ENCODE data around the gene HSPA12A. TPM values are rescaled to one million over a fixed set of nuclear protein-coding genes. Genes with fewer than 3 reads are reported as not detected.

The HSPA12A gene
- total and polyA plus RNA-seq, 2 donors: 1.7 to 4.4 TPM

DNA sequence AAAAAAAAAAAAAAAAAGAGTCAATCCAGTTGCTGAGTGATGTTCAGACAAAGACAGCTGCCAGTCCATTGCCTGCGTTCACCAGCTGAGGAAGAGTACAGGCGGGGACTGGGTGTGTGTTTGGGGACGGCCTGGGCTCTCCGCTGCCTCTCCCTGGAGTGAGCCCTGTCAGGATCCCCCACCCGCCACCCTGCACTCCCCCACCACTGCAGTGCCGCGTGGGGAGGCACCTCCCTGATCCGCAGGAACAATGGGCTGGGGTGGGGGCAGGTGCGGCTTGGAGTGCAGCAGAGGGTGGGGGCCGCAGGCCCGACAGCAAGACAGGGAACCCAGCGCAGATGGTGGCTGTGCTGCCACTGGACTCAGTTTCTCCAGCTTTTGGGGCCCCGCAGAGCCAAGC lies 1.4 kb downstream of the HSPA12A start:
- H3K4me3 ChIP-seq (ENCODE audit: low read length in 2 of 2): no peak overlapping the region
- 25% methylated on average over 13 of the region's 13 CpGs for WGBS
- no peaks in the 10 kb centered on the region for H3K36me3 ChIP-seq (ENCODE audit: control insufficient read depth in 2 of 2, insufficient read depth in 2 of 2, low read length in 1 of 2)
- H3K4me1 ChIP-seq (ENCODE audit: control insufficient read depth in 2 of 2, insufficient read depth in 2 of 2, low read length in 2 of 2): no peaks in the 10 kb centered on the region
- peaks cover 69 to 91% of the 10 kb centered on the region in 2 donors for H3K27me3 ChIP-seq (ENCODE audit: control insufficient read depth in 2 of 2, insufficient read depth in 1 of 2, low read length in 1 of 2)
- no peak for DNase-seq (ENCODE audit: low read depth in 6 of 9, low spot score in 9 of 9)
- H3K27ac ChIP-seq (ENCODE audit: low read depth in 1 of 2, low read length in 1 of 2): no peak overlapping the region
- H3K9me3 ChIP-seq (ENCODE audit: control insufficient read depth in 2 of 2, insufficient read depth in 1 of 2, low read length in 1 of 2): no peaks in the 10 kb centered on the region

GRCh38 chr10:116738339-116738738 lies 4.0 kb downstream of the HSPA12A start:
- Histone ChIP-seq H3K4me1 (ENCODE audit: control insufficient read depth in 2 of 2, insufficient read depth in 2 of 2, low read length in 2 of 2) (no peaks in the 10 kb centered on the region), H3K27me3 (ENCODE audit: control insufficient read depth in 2 of 2, insufficient read depth in 1 of 2, low read length in 1 of 2) (peaks cover 67 to 79% of the 10 kb centered on the region in 2 donors), H3K36me3 (ENCODE audit: control insufficient read depth in 2 of 2, insufficient read depth in 2 of 2, low read length in 1 of 2) (no peaks in the 10 kb centered on the region), H3K27ac (ENCODE audit: low read depth in 1 of 2, low read length in 1 of 2) (no peak overlapping the region), H3K9me3 (ENCODE audit: control insufficient read depth in 2 of 2, insufficient read depth in 1 of 2, low read length in 1 of 2) (no peaks in the 10 kb centered on the region), H3K4me3 (ENCODE audit: low read length in 2 of 2) (no peak overlapping the region)
- WGBS: 97% methylated on average over 5 of the region's 5 CpGs
- no peak for DNase-seq (ENCODE audit: low read depth in 6 of 9, low spot score in 9 of 9)

DNA sequence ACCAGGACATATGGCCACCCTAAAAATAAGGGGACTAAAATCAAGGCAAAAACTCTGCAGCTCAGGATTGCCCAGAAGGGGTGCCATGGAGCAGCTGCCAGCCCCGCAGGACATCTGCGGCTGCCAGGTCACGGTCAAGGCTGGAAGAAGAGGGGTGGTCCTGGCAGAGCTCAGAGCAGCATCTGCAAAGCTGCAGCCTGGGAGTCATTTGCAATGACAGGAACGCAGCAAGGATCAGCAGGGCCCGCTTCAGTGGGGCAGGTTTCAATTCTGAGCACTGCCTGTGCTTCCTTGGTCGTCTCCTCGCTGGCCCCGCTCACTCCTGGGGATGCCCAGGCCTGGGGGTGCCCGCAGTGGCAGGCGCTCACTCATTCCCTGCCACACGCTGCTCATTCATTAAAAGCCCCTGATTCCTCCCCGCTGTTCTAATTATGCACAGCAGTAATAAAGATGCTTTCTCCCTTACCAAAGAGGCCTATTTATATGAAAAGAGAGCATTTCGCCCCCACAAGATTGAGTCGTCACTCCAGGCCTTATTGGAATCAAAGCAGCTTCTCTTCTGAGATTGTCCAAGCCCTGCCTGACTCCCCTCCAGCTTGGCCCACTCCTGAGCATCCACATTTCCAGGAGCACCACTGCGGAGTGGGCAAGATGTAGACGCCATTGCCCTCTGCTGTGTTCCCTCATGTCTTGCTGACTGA lies 4.6 kb downstream of the HSPA12A start:
- WGBS: 81% methylated on average over 16 of the region's 16 CpGs
- Histone ChIP-seq H3K4me3 (ENCODE audit: low read length in 2 of 2) (no peak overlapping the region), H3K27me3 (ENCODE audit: control insufficient read depth in 2 of 2, insufficient read depth in 1 of 2, low read length in 1 of 2) (peaks cover 62 to 78% of the 10 kb centered on the region in 2 donors), H3K27ac (ENCODE audit: low read depth in 1 of 2, low read length in 1 of 2) (no peak overlapping the region), H3K4me1 (ENCODE audit: control insufficient read depth in 2 of 2, insufficient read depth in 2 of 2, low read length in 2 of 2) (no peaks in the 10 kb centered on the region), H3K36me3 (ENCODE audit: control insufficient read depth in 2 of 2, insufficient read depth in 2 of 2, low read length in 1 of 2) (no peaks in the 10 kb centered on the region), H3K9me3 (ENCODE audit: control insufficient read depth in 2 of 2, insufficient read depth in 1 of 2, low read length in 1 of 2) (no peaks in the 10 kb centered on the region)
- no peak for DNase-seq (ENCODE audit: low read depth in 6 of 9, low spot score in 9 of 9)

DNA sequence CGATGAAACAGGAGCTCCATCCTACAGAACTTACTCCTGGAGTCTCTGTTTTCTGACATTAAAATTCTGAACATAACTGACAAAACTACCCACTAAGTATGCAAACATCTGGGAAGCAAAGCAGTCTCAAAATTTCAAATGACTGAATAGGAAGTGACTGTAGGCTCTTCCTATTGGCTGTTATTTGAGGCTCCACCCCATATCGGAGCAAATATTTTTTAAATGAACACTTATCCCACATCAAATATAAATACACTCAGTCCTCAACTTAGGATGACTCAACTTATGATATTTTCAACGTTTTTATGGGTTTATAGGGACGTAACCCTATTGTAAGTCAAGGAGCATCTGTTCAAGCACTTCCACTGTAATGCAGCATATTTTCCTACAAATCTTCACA lies 8.8 kb downstream of the HSPA12A start:
- peaks cover 46 to 72% of the 10 kb centered on the region in 2 donors for H3K27me3 ChIP-seq (ENCODE audit: control insufficient read depth in 2 of 2, insufficient read depth in 1 of 2, low read length in 1 of 2)

DNA sequence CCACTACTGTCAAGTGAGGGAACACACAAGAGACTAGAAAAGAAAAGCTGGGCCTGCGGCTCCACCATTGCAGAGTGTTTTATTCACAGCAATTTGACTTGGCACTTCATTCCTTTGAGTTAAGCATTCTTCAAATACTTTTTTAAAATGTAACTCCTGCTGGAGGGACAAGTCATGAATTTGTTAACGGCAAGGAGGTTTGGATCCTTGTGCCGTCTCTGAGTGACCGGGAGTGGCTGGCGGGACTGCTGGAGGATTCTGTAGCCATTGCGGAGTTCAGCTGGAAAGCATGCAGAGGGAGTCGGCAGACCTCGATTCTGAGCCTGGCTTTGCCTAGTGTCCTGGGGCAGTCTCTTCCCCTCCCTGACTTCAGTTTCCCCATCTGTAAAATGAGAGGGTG lies 9.8 kb downstream of the HSPA12A start:
- WGBS: 95% methylated on average over 8 of the region's 8 CpGs
- Histone ChIP-seq H3K27me3 (ENCODE audit: control insufficient read depth in 2 of 2, insufficient read depth in 1 of 2, low read length in 1 of 2) (peaks cover 43 to 69% of the 10 kb centered on the region in 2 donors), H3K27ac (ENCODE audit: low read depth in 1 of 2, low read length in 1 of 2) (no peak overlapping the region), H3K4me1 (ENCODE audit: control insufficient read depth in 2 of 2, insufficient read depth in 2 of 2, low read length in 2 of 2) (no peaks in the 10 kb centered on the region), H3K4me3 (ENCODE audit: low read length in 2 of 2) (no peak overlapping the region), H3K9me3 (ENCODE audit: control insufficient read depth in 2 of 2, insufficient read depth in 1 of 2, low read length in 1 of 2) (no peaks in the 10 kb centered on the region), H3K36me3 (ENCODE audit: control insufficient read depth in 2 of 2, insufficient read depth in 2 of 2, low read length in 1 of 2) (no peaks in the 10 kb centered on the region)
- DNase-seq (ENCODE audit: low read depth in 6 of 9, low spot score in 9 of 9): no peak

More for the DNA sequence above, 8.8 kb downstream of the HSPA12A start:
- no peak for DNase-seq (ENCODE audit: low read depth in 6 of 9, low spot score in 9 of 9)
- H3K4me1 ChIP-seq (ENCODE audit: control insufficient read depth in 2 of 2, insufficient read depth in 2 of 2, low read length in 2 of 2): no peaks in the 10 kb centered on the region
- no peaks in the 10 kb centered on the region for H3K36me3 ChIP-seq (ENCODE audit: control insufficient read depth in 2 of 2, insufficient read depth in 2 of 2, low read length in 1 of 2)
- H3K27ac ChIP-seq (ENCODE audit: low read depth in 1 of 2, low read length in 1 of 2): no peak overlapping the region
- H3K9me3 ChIP-seq (ENCODE audit: control insufficient read depth in 2 of 2, insufficient read depth in 1 of 2, low read length in 1 of 2): no peaks in the 10 kb centered on the region
- no peak overlapping the region for H3K4me3 ChIP-seq (ENCODE audit: low read length in 2 of 2)
- 94% methylated on average over 4 of the region's 4 CpGs for WGBS

DNA sequence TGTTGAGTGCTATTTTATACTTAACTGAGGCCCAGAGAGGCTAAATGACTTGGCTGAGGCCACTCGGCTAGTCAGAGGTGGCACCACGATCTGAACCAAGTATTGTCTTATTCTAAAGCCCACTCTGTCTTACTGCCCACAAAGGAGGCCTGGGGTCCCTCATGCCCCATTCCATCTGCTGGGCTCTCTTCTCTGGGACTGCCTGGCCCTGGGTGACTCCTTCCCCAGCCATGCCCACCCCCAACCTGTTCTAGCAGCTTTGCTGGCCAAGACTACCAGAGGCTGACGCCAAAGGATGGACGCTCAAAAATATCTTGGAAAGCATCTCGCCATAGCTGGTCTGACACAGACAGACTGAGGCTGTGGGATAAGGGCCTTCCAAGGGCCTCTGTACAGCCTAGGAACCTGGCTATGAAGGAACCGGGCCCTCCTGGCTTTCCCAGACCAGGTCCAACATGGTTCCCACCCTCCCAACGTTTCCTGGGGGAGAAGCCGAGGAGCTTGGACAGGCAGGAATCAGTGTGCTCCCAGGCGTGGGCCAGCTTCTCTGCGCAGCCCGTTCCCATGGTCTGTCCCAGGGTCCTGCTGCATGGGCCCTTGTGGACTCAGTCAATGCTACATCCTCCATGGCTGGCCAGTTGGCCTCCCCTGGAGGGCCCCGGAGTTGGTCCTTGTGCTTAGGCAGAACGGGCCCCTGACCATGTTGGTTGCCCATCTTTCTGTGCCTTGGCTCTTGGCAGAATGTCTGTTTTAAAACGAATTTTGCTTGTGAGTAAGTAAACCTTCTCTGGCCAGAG lies 11.7 kb downstream of the HSPA12A start:
- no peak overlapping the region for H3K27ac ChIP-seq (ENCODE audit: low read depth in 1 of 2, low read length in 1 of 2)
- 88% methylated on average over 14 of the region's 14 CpGs for WGBS
- H3K4me1 ChIP-seq (ENCODE audit: control insufficient read depth in 2 of 2, insufficient read depth in 2 of 2, low read length in 2 of 2): no peaks in the 10 kb centered on the region
- no peak overlapping the region for H3K4me3 ChIP-seq (ENCODE audit: low read length in 2 of 2)
- peaks cover 39 to 70% of the 10 kb centered on the region in 2 donors for H3K27me3 ChIP-seq (ENCODE audit: control insufficient read depth in 2 of 2, insufficient read depth in 1 of 2, low read length in 1 of 2)
- DNase-seq (ENCODE audit: low read depth in 6 of 9, low spot score in 9 of 9): no peak
- no peaks in the 10 kb centered on the region for H3K9me3 ChIP-seq (ENCODE audit: control insufficient read depth in 2 of 2, insufficient read depth in 1 of 2, low read length in 1 of 2)
- H3K36me3 ChIP-seq (ENCODE audit: control insufficient read depth in 2 of 2, insufficient read depth in 2 of 2, low read length in 1 of 2): no peaks in the 10 kb centered on the region

GRCh38 chr10:116729243-116729642 lies 13.1 kb downstream of the HSPA12A start:
- H3K9me3 ChIP-seq (ENCODE audit: control insufficient read depth in 2 of 2, insufficient read depth in 1 of 2, low read length in 1 of 2): no peaks in the 10 kb centered on the region
- H3K27ac ChIP-seq (ENCODE audit: low read depth in 1 of 2, low read length in 1 of 2): no peak overlapping the region
- H3K4me3 ChIP-seq (ENCODE audit: low read length in 2 of 2): no peak overlapping the region
- peaks cover 4 to 9% of the 10 kb centered on the region in 2 donors for H3K4me1 ChIP-seq (ENCODE audit: control insufficient read depth in 2 of 2, insufficient read depth in 2 of 2, low read length in 2 of 2)
- whole genome bisulfite sequencing: 93% methylated on average over 7 of the region's 7 CpGs
- peaks cover 37 to 76% of the 10 kb centered on the region in 2 donors for H3K27me3 ChIP-seq (ENCODE audit: control insufficient read depth in 2 of 2, insufficient read depth in 1 of 2, low read length in 1 of 2)
- DNase-seq (ENCODE audit: low read depth in 6 of 9, low spot score in 9 of 9): no peak
- no peaks in the 10 kb centered on the region for H3K36me3 ChIP-seq (ENCODE audit: control insufficient read depth in 2 of 2, insufficient read depth in 2 of 2, low read length in 1 of 2)

DNA sequence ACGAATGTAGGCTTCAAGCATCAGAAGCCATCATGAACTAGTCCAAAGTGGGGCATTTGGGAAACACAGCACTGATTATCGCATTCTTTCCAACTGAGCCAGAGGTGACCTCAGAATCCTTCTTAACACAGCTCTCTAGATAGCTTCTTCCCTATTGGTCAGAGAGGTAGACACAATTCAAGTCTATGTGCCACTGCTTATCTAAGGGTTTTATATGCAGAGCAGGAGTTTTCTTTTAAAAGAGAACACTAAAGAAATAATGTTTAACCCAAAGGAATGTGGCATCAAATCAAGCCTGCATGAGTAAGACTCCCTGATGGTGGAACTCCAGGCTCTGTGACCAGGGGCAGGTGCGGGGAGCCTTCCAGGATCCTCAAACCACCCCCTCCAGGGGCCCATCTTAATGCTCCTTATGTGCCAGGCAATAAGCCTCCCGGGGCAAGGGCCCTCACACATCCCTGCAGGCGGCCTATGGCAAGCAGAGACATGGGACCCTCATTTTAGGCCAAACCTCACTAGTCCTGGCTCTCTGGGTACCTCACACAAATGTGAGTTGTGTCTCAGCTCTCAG lies 13.8 kb downstream of the HSPA12A start:
- WGBS: 79% methylated on average over 5 of the region's 5 CpGs
- Histone ChIP-seq H3K9me3 (ENCODE audit: control insufficient read depth in 2 of 2, insufficient read depth in 1 of 2, low read length in 1 of 2) (no peaks in the 10 kb centered on the region), H3K27me3 (ENCODE audit: control insufficient read depth in 2 of 2, insufficient read depth in 1 of 2, low read length in 1 of 2) (peaks cover 35 to 76% of the 10 kb centered on the region in 2 donors), H3K4me3 (ENCODE audit: low read length in 2 of 2) (no peak overlapping the region), H3K27ac (ENCODE audit: low read depth in 1 of 2, low read length in 1 of 2) (no peak overlapping the region), H3K36me3 (ENCODE audit: control insufficient read depth in 2 of 2, insufficient read depth in 2 of 2, low read length in 1 of 2) (no peaks in the 10 kb centered on the region), H3K4me1 (ENCODE audit: control insufficient read depth in 2 of 2, insufficient read depth in 2 of 2, low read length in 2 of 2) (peaks cover 10 to 15% of the 10 kb centered on the region in 2 donors)
- DNase-seq (ENCODE audit: low read depth in 6 of 9, low spot score in 9 of 9): no peak

Measured in thymus (tissue), 11 donors.